A549 (cell line): ENCODE measurements around the gene RAD23B. TPM values are rescaled to one million over a fixed set of nuclear protein-coding genes. Genes with fewer than 3 reads are reported as not detected.

ENCODE experiments used
- ATAC-seq, 2 experiments: fragments of 200-7000 bp in 1 of 2; fragments of >200 bp in 1 of 2; cut with Nextera tagmentation in 1 of 2; cut with Tn5 transposase in 1 of 2; 3 replicates each; pipeline versions ENCODE4 v1.8.0 to v1.9.1; 2018 to 2020; ENCODE audit warnings: mild to moderate bottlenecking in 1 of 2, moderate library complexity in 1 of 2
- CTCF ChIA-PET: fragments of 300-600 bp; sonication (Branson Sonifier 250); formaldehyde crosslinking; extraction: SDS; loops from one replicate; lab custom pipeline; 2021; ENCODE audit warnings: antibody characterized with exemption, inconsistent platforms; lab: Yijun Ruan, JAX
- POLR2A ChIA-PET: fragments of 350-600 bp; formaldehyde crosslinking; extraction: SDS; loops from one replicate; lab custom pipeline; 2021; ENCODE audit warnings: antibody characterized with exemption, inconsistent platforms; lab: Yijun Ruan, JAX
- DNase-seq, 2 experiments: peaks; one replicate each; pipeline versions ENCODE4 v3.0.0 to v3.0.0-alpha.2; 2011 to 2016; ENCODE audit warnings: low read depth in 1 of 2, low spot score in 1 of 2
- FAIRE-seq: peaks from 2 replicates; lab custom pipeline; 2011; peaks lifted over from hg19 to GRCh38; lab: Jason Lieb, UNC
- H3K27ac ChIP-seq, 2 experiments: fragments of >200 bp; sonication (Bioruptor Twin); formaldehyde crosslinking; 3 replicates each; pipeline ENCODE4 v1.5.1; 2016 to 2017
- H3K4me1 ChIP-seq: fragments of >200 bp; sonication (Bioruptor Twin); formaldehyde crosslinking; 3 replicates; pipeline ENCODE4 v1.6.1; 2016
- H3K4me2 ChIP-seq: fragments of >200 bp; sonication (Bioruptor Twin); formaldehyde crosslinking; 3 replicates; pipeline ENCODE4 v1.6.1; 2016
- H3K4me3 ChIP-seq: fragments of >200 bp; sonication (Bioruptor Twin); formaldehyde crosslinking; 3 replicates; pipeline ENCODE4 v1.5.1; 2016
- H3K9me3 ChIP-seq: fragments of >200 bp; sonication (Bioruptor Twin); formaldehyde crosslinking; 3 replicates; pipeline ENCODE4 v1.6.1; 2016
- BCL3 ChIP-seq: fragments of >200 bp; sonication (Bioruptor Twin); formaldehyde crosslinking; IDR thresholded peaks from 3 replicates; pipeline ENCODE4 v1.6.1; 2016
- CBX8 ChIP-seq: fragments of 200-600 bp; sonication (generic); IDR thresholded peaks from 2 replicates; pipeline ENCODE4 v1.6.1; 2016
- CEBPB ChIP-seq, 2 experiments: fragments of >200 bp in 1 of 2; sonication (Bioruptor Twin) in 1 of 2; formaldehyde crosslinking in 1 of 2; IDR thresholded peaks; 2 replicates each; pipeline ENCODE4 v1.6.1; 2012 to 2016
- EHMT2 ChIP-seq: fragments of 200-600 bp; sonication (generic); IDR thresholded peaks from 2 replicates; pipeline ENCODE4 v1.6.1; 2016; ENCODE audit warnings: antibody characterized with exemption, low read depth, mild to moderate bottlenecking, moderate library complexity
- ELK1 ChIP-seq: fragments of 150-350 bp; IDR thresholded peaks from 2 replicates; pipeline ENCODE4 v1.6.1; 2014; ENCODE audit warnings: low read depth, mild to moderate bottlenecking, low read length
- EP300 ChIP-seq, 2 experiments: fragments of >200 bp; sonication (Bioruptor Twin); formaldehyde crosslinking; IDR thresholded peaks; 2 replicates in 1 of 2; 3 replicates in 1 of 2; pipeline ENCODE4 v1.6.1; 2016 to 2017
- ESRRA ChIP-seq: fragments of 150-350 bp; IDR thresholded peaks from 2 replicates; pipeline ENCODE4 v1.6.1; 2014; ENCODE audit warnings: mild to moderate bottlenecking, low read length, borderline replicate concordance
- HEYL ChIP-seq: fragments of 250-450 bp; sonication (Bioruptor Pico); IDR thresholded peaks from 2 replicates; pipeline ENCODE4 v1.8.0; 2021; ENCODE audit warnings: mild to moderate bottlenecking, moderate library complexity
- HOXB13 ChIP-seq: fragments of 250-450 bp; sonication (Bioruptor Pico); IDR thresholded peaks from 2 replicates; pipeline ENCODE4 v1.5.0; 2020; ENCODE audit warnings: low read depth, mild to moderate bottlenecking, moderate library complexity
- KDM1A ChIP-seq: fragments of 200-600 bp; sonication (generic); IDR thresholded peaks from 2 replicates; pipeline ENCODE4 v1.6.1; 2016; ENCODE audit warnings: low read depth, mild to moderate bottlenecking
- KDM5A ChIP-seq: fragments of 200-600 bp; sonication (generic); IDR thresholded peaks from 2 replicates; pipeline ENCODE4 v1.6.1; 2016; ENCODE audit warnings: antibody characterized with exemption, mild to moderate bottlenecking
- MAX ChIP-seq: IDR thresholded peaks from 2 replicates; pipeline ENCODE4 v1.6.1; 2012
- POLR2A ChIP-seq: IDR thresholded peaks from 2 replicates; pipeline ENCODE4 v1.6.1; 2012; ENCODE audit warnings: mild to moderate bottlenecking, low read length
- SMC3 ChIP-seq: fragments of >200 bp; sonication (Bioruptor Twin); formaldehyde crosslinking; IDR thresholded peaks from 3 replicates; pipeline ENCODE4 v1.6.1; 2018; ENCODE audit warnings: inconsistent platforms
- SREBF2 ChIP-seq: fragments of 450-650 bp; IDR thresholded peaks from 2 replicates; pipeline ENCODE4 v1.6.1; 2014; ENCODE audit warnings: mild to moderate bottlenecking, moderate library complexity
- TFCP2L1 ChIP-seq: fragments of 250-450 bp; sonication (Bioruptor Pico); IDR thresholded peaks from 2 replicates; pipeline ENCODE4 v1.5.0; 2021; ENCODE audit warnings: mild to moderate bottlenecking
- ZC3H11A ChIP-seq: fragments of 450-650 bp; IDR thresholded peaks from 2 replicates; pipeline ENCODE4 v1.6.1; 2014; ENCODE audit warnings: antibody characterized with exemption, mild to moderate bottlenecking
- WGBS: methylation state at CpG from one replicate; pipeline ENCODE4 v1.1.6; 2017; ENCODE audit errors: missing lambda C conversion rate; 5-methylcytosine and 5-hydroxymethylcytosine counted together
- polyA plus RNA-seq, 4 experiments: library from polyadenylated mRNA; depleted of rRNA in 3 of 4; stranded (reverse); fragments of >200 nt; fragmentation: RNase III in 1 of 4; extraction: RNeasy Plus Mini Kit Qiagen cat#74134 plus additional on column Dnase treatment in 1 of 4; gene quantifications; 2 replicates in 3 of 4; 3 replicates in 1 of 4; pipeline ENCODE4 v1.2.3, GENCODE V29; 2011 to 2017
- TF ChIP-seq, protein P1 (sequence below): fragments of >200 bp; sonication (Bioruptor Twin); formaldehyde crosslinking; IDR thresholded peaks from 2 replicates; pipeline ENCODE4 v1.6.1; 2016
- TF ChIP-seq, protein P2 (sequence below): fragments of 450-650 bp; IDR thresholded peaks from 2 replicates; pipeline ENCODE4 v1.6.1; 2014; ENCODE audit warnings: antibody characterized with exemption

RAD23B gene
- polyA plus RNA-seq, 2 of the 4 experiments (the other 2 are of a cell fraction), result 136 to 195 TPM

DNA sequence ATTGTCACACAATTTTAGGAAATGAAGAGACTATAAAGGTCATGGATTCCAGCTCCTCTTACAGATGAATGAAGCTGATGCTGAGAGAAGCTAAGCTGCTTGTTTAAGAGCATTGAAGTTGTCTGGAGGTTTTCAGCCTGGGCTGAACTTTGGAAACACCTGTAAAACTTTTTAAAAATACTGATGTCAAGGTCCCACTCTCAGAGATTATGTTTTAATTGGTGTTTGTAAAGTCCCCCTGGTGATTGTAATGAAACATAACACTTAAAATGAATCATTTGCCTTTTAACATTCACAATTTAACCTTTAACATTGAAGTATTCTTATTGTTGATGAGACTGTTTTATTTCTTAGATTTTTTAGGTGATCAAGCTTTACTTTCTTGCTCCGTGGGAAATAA, 16.4 kb downstream of the RAD23B start:
- TF ChIP-seq CEBPB (IDR thresholded peaks at IDR 0.05) (no peak), KDM1A (no peak)
- FAIRE-seq (no peak), ATAC-seq (no peak), DNase-seq (no peak)
- no peak overlapping the region for H3K4me3 ChIP-seq
- 63% methylated on average over 1 of the region's 1 CpG for WGBS
- no peaks in the 10 kb centered on the region for H3K9me3 ChIP-seq
- H3K4me1 ChIP-seq, result peaks cover 23% of the 10 kb centered on the region; the same call in 2 of the 3 replicates
- POLR2A ChIA-PET, result no interaction called here
- CTCF ChIA-PET, result interaction anchor here (0.9 kb wide), 1 partner anchor 42 kb away, joined by 3 read pairs; no protein-coding TSS in a partner anchor
- no peak overlapping the region for H3K27ac ChIP-seq
- no peak overlapping the region for H3K4me2 ChIP-seq

DNA sequence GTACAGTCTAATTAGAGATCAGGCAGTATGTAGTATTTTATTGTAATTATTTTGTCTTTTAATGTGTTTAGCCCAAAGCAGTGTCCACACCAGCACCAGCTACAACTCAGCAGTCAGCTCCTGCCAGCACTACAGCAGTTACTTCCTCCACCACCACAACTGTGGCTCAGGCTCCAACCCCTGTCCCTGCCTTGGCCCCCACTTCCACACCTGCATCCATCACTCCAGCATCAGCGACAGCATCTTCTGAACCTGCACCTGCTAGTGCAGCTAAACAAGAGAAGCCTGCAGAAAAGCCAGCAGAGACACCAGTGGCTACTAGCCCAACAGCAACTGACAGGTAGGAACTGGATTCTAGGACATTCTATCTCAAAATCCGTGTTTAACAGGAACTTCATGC, 23.2 kb downstream of the RAD23B start:
- Histone ChIP-seq H3K4me3 (no peak overlapping the region), H3K4me2 (no peak overlapping the region), H3K4me1 (peaks cover 6% of the 10 kb centered on the region; the same call in 1 of the 3 replicates), H3K27ac (no peak overlapping the region), H3K9me3 (no peaks in the 10 kb centered on the region)
- TF ChIP-seq ELK1, result no peak
- TF ChIP-seq BCL3, result no peak
- no peak for TF ChIP-seq CBX8
- FAIRE-seq, result no peak
- DNase-seq, result no peak
- 87% methylated on average over 2 of the region's 2 CpGs for WGBS
- ChIA-PET POLR2A (no interaction called here), CTCF (interaction anchor here (1.1 to 2.2 kb wide), 3 partner anchors 15 to 35 kb away, joined by 3 to 6 read pairs (median 3); no protein-coding TSS in a partner anchor)
- ATAC-seq, result no peak

GRCh38 chr9:107307331-107307730, 24.3 kb downstream of the RAD23B start:
- FAIRE-seq (no peak), ATAC-seq (no peak), DNase-seq (no peak)
- ChIA-PET CTCF (interaction anchor here (0.6 to 2.2 kb wide), 5 partner anchors 15 to 1547 kb away, joined by 3 to 6 read pairs (median 4); no protein-coding TSS in a partner anchor), POLR2A (no interaction called here)
- peaks cover 6% of the 10 kb centered on the region; the same call in 1 of the 3 replicates for H3K4me1 ChIP-seq
- no peaks in the 10 kb centered on the region for H3K9me3 ChIP-seq
- no peak overlapping the region for H3K27ac ChIP-seq
- WGBS, result 91% methylated on average over 1 of the region's 1 CpG
- TF ChIP-seq MAX (no peak), KDM5A (no peak), HEYL (CRISPR knock-in tag) (no peak), EP300 (IDR thresholded peaks at IDR 0.05) (no peak), ESRRA (no peak), ZC3H11A (no peak), SMC3 (no peak), POLR2A (no peak), BCL3 (no peak), EHMT2 (no peak), SREBF2 (no peak), TFCP2L1 (CRISPR knock-in tag) (no peak), HOXB13 (CRISPR knock-in tag) (no peak), CEBPB (IDR thresholded peaks at IDR 0.05) (no peak)
- TF ChIP-seq, protein P1, sequence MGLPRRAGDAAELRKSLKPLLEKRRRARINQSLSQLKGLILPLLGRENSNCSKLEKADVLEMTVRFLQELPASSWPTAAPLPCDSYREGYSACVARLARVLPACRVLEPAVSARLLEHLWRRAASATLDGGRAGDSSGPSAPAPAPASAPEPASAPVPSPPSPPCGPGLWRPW, result no peak
- TF ChIP-seq, protein P2, sequence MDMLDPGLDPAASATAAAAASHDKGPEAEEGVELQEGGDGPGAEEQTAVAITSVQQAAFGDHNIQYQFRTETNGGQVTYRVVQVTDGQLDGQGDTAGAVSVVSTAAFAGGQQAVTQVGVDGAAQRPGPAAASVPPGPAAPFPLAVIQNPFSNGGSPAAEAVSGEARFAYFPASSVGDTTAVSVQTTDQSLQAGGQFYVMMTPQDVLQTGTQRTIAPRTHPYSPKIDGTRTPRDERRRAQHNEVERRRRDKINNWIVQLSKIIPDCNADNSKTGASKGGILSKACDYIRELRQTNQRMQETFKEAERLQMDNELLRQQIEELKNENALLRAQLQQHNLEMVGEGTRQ, result no peak
- H3K4me3 ChIP-seq, result no peak overlapping the region
- H3K4me2 ChIP-seq, result no peak overlapping the region
